GM12878 (cell line): ENCODE measurements around the gene GLRA1.

Experiments used
- CBFB ChIP-seq: IDR thresholded peaks from 2 replicates; pipeline ENCODE4 v1.6.1; 2016; ENCODE audit warnings: antibody characterized with exemption, low read depth
- EGR1 ChIP-seq, 2 experiments: IDR thresholded peaks; 1 replicate in 1 of 2; 2 replicates in 1 of 2; pipeline ENCODE4 v1.6.1; 2011 to 2012; ENCODE audit warnings: low read depth in 2 of 2, low read length in 2 of 2, borderline replicate concordance in 1 of 2, mild to moderate bottlenecking in 1 of 2, moderate library complexity in 1 of 2
- EP300 ChIP-seq, 2 experiments: fragments of 150-350 bp in 1 of 2; IDR thresholded peaks; 2 replicates each; pipeline ENCODE4 v1.6.1; 2011 to 2012; ENCODE audit warnings: low read depth in 2 of 2, low read length in 2 of 2, borderline replicate concordance in 1 of 2, improper control_type of control experiment in 1 of 2, inconsistent platforms in 1 of 2; ENCODE audit not compliant: control insufficient read depth in 1 of 2
- MXI1 ChIP-seq: fragments of 150-350 bp; IDR thresholded peaks from 2 replicates; pipeline ENCODE4 v1.6.1; 2011; ENCODE audit warnings: low read depth, mild to moderate bottlenecking, inconsistent platforms, low read length, improper control_type of control experiment
- POLR2A ChIP-seq: IDR thresholded peaks from 2 replicates; pipeline ENCODE4 v1.6.1; 2011; ENCODE audit warnings: low read depth, mild to moderate bottlenecking, low read length
- SIN3A ChIP-seq: IDR thresholded peaks from 2 replicates; pipeline ENCODE4 v1.6.1; 2012; ENCODE audit warnings: low read depth, low read length, improper control_type of control experiment
- SMAD1 ChIP-seq: fragments of 450-650 bp; IDR thresholded peaks from 2 replicates; pipeline ENCODE4 v1.6.1; 2018; ENCODE audit warnings: mild to moderate bottlenecking, low read depth; ENCODE audit not compliant: partially characterized antibody
- TF ChIP-seq, protein P1 (sequence below), 3 experiments: IDR thresholded peaks in 2 of 3; conservative IDR thresholded peaks in 1 of 3; 2 replicates each; pipeline ENCODE4 v1.5.1; 2011; ENCODE audit warnings: low read depth in 3 of 3, low read length in 3 of 3, mild to moderate bottlenecking in 3 of 3, control low read depth in 2 of 3, moderate library complexity in 2 of 3, inconsistent platforms in 1 of 3, mixed read lengths in 1 of 3; ENCODE audit not compliant: control insufficient read depth in 2 of 3, insufficient read depth in 1 of 3; ENCODE audit errors: extremely low read depth in 1 of 3
- TF ChIP-seq, protein P2 (sequence below): IDR thresholded peaks from 2 replicates; pipeline ENCODE4 v1.6.1; 2011; ENCODE audit warnings: low read depth, mild to moderate bottlenecking, low read length, moderate library complexity, borderline replicate concordance; ENCODE audit errors: extremely low read depth
- TF ChIP-seq, protein P3 (sequence below): IDR thresholded peaks from 2 replicates; pipeline ENCODE4 v1.6.1; 2012; ENCODE audit warnings: mild to moderate bottlenecking, low read depth, low read length

DNA sequence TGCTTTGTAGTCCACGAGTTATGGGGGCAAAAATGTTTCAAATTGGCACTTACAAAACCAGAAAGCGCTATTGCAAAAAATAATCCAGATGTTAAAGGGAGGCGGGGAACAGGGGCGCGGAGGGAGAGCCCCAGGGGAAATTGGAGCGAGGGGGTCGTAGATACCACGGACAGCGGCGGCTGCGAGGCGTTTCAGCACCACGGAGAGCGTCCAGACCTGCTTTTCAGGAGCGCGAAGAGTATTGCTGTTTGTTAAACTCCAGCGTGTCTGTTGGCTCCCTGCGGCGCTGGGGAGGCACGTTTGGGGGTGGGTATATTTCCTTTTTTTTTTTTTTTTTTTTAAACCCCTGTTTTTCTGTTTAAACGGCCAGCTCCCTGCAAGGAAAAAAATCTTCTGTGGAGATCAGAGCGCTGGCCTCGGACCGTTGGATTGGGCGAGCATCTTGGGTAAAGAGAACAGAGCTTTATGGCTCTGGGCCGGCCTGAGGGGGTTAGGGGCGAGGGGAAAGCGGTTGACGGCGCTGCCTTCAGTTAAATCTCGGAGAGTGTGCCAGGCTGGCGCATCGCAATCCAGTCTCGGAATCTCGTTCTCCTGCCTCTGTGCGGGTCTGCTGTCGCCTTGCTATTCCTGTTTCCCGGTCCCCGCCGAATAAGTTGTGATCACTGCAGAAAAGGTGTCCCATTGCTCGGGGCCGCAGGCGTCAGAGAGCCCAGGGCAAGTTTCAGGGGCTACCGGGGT is at the start of gene GLRA1:
- no peak for TF ChIP-seq POLR2A
- TF ChIP-seq, protein P1, sequence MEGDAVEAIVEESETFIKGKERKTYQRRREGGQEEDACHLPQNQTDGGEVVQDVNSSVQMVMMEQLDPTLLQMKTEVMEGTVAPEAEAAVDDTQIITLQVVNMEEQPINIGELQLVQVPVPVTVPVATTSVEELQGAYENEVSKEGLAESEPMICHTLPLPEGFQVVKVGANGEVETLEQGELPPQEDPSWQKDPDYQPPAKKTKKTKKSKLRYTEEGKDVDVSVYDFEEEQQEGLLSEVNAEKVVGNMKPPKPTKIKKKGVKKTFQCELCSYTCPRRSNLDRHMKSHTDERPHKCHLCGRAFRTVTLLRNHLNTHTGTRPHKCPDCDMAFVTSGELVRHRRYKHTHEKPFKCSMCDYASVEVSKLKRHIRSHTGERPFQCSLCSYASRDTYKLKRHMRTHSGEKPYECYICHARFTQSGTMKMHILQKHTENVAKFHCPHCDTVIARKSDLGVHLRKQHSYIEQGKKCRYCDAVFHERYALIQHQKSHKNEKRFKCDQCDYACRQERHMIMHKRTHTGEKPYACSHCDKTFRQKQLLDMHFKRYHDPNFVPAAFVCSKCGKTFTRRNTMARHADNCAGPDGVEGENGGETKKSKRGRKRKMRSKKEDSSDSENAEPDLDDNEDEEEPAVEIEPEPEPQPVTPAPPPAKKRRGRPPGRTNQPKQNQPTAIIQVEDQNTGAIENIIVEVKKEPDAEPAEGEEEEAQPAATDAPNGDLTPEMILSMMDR (IDR thresholded peaks at IDR 0.05 in 2 of 3, conservative IDR thresholded peaks at IDR 0.05 in 1 of 3; ENCODE audit: control insufficient read depth in 2 of 3, extremely low read depth in 1 of 3, insufficient read depth in 1 of 3, low read depth in 3 of 3, low read length in 3 of 3) = no peak
- TF ChIP-seq MXI1 = no peak
- no peak for TF ChIP-seq SMAD1
- TF ChIP-seq EP300 (IDR thresholded peaks at IDR 0.05; ENCODE audit: borderline replicate concordance in 1 of 2, control insufficient read depth in 1 of 2, low read depth in 2 of 2, low read length in 2 of 2) = no peak
- TF ChIP-seq, protein P2, sequence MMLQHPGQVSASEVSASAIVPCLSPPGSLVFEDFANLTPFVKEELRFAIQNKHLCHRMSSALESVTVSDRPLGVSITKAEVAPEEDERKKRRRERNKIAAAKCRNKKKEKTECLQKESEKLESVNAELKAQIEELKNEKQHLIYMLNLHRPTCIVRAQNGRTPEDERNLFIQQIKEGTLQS = no peak
- no peak for TF ChIP-seq EGR1 (IDR thresholded peaks at IDR 0.05; ENCODE audit: borderline replicate concordance in 1 of 2, low read depth in 2 of 2, low read length in 2 of 2)
- TF ChIP-seq CBFB = no peak
- TF ChIP-seq SIN3A = 0 out of 2 replicates have a peak, but pooled peaks have one; percentile 52
- TF ChIP-seq, protein P3, sequence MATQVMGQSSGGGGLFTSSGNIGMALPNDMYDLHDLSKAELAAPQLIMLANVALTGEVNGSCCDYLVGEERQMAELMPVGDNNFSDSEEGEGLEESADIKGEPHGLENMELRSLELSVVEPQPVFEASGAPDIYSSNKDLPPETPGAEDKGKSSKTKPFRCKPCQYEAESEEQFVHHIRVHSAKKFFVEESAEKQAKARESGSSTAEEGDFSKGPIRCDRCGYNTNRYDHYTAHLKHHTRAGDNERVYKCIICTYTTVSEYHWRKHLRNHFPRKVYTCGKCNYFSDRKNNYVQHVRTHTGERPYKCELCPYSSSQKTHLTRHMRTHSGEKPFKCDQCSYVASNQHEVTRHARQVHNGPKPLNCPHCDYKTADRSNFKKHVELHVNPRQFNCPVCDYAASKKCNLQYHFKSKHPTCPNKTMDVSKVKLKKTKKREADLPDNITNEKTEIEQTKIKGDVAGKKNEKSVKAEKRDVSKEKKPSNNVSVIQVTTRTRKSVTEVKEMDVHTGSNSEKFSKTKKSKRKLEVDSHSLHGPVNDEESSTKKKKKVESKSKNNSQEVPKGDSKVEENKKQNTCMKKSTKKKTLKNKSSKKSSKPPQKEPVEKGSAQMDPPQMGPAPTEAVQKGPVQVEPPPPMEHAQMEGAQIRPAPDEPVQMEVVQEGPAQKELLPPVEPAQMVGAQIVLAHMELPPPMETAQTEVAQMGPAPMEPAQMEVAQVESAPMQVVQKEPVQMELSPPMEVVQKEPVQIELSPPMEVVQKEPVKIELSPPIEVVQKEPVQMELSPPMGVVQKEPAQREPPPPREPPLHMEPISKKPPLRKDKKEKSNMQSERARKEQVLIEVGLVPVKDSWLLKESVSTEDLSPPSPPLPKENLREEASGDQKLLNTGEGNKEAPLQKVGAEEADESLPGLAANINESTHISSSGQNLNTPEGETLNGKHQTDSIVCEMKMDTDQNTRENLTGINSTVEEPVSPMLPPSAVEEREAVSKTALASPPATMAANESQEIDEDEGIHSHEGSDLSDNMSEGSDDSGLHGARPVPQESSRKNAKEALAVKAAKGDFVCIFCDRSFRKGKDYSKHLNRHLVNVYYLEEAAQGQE = peak; percentile 99
